ENCODE data around the gene RAB29.
"Not testable (repeated sequence)": the region's sequence is repeated elsewhere in the genome, so short reads cannot be mapped to it uniquely, and the experiment has no call there.

The RAB29 gene, protein sequence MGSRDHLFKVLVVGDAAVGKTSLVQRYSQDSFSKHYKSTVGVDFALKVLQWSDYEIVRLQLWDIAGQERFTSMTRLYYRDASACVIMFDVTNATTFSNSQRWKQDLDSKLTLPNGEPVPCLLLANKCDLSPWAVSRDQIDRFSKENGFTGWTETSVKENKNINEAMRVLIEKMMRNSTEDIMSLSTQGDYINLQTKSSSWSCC

DNA sequence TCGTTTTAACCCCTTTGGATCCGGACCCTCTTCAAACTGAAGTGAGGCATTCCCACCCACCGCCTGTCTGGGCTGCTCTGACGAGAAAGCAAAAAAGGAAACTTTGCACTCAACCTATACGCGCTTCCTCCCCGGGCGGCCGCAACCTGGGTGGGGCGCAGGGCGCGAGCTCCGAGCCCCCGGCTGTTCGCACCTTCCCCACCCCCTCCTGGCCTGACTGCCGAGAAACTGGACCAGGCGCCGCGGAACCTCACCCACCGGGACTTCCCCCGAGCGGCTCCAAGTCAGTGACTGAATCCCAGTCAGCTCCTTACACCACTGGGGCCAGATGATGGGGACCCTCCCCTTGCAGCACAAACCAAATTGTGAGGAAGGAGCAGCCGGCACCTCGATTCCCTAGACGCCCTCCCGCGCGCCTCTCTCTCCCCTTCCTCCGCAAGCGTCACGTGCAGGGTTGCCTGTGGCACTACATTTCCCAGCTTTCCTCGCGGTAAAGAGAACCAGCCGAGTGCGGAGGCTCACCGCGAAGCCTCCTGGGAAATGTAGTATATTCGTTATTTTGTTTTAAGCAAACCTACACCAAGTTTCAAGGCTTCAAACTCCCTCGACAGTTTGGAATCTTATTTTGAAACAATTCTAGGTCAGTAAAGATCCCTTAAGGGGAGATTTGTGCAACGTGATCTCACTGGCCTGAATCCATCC, at the start of gene RAB29:
RAB29 (minus strand) TSS at position 468 of the 702 bp plus-strand sequence. CDS start 526 bp downstream, outside the sequence.
- DNase-seq (ENCODE audit: low read depth) = peak; percentile 80

DNA sequence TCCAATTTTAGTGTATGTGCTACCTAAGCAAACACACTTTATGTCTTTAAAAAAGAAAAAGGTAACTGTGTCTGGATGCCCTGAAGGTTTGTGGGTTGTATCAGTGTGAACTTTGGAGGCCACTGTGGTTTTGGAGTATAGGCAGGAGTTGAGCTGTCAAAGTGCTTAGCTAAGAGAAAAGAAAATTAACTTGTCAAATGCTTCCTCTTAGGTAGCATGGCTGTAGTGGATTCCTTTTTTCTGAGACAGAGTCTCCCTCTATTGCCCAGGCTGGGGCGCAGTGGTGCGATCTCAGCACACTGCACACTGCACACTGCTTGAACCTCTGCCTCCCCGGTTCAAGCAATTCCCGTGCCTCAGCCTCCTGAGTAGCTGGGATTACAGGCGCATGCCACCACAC, 48.9 kb upstream of the RAB29 start:
- DNase-seq (ENCODE audit: low read depth) = no peak

GRCh38 chr1:205823260-205823659, 48.0 kb upstream of the RAB29 start:
- not testable (repeated sequence) for DNase-seq (ENCODE audit: low read depth)

DNA sequence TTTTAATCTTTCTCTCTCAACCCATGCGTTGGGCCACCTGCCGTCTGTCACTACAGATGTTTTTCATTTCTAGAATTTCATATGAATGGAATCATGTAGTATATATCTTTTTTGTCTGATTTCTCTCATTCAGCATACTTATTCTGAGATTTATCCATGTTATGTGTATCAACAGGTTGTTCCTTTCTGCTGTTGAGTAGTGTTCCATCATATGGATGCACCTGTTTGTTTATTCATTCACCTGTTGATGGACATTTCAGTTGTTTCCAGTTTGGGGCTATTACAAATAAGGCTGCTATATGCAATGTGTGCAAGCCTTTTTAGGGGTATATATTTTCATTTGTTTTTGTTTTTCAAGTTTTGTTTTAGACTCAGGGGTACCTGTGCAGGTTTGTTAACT, 47.1 kb upstream of the RAB29 start:
- no peak for DNase-seq (ENCODE audit: low read depth)

- DNase-seq (ENCODE audit: low read depth) = no peak
Observed at GRCh38 chr1:205817988-205818387, 42.7 kb upstream of the RAB29 start.

GRCh38 chr1:205817364-205817763, 42.1 kb upstream of the RAB29 start:
- DNase-seq (ENCODE audit: low read depth) = no peak

DNA sequence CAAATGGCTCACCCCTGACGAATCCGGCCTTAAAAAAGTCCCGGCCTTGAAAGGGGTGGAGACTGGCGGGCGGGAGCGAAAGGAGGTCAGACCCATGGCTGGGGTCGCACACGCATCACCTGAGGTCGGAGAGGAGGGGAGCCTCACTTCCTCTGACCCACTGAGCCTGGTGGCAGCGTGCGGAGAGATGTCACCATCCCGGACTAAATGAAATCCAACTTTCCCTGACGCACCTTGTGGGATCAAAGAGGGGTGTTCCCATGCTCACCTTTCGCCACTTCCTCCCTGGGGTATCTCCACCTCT, 38.4 kb upstream of the RAB29 start:
- peak; percentile 19 for DNase-seq (ENCODE audit: low read depth)

- peak; percentile 94 for DNase-seq (ENCODE audit: low read depth)
Observed at GRCh38 chr1:205812878-205813754, 37.8 kb upstream of the RAB29 start, which contains the start of gene SLC41A1. Gene SLC41A1 (minus strand): TSS chr1:205813198. CDS start chr1:205810441, 2,757 bp downstream.

DNA sequence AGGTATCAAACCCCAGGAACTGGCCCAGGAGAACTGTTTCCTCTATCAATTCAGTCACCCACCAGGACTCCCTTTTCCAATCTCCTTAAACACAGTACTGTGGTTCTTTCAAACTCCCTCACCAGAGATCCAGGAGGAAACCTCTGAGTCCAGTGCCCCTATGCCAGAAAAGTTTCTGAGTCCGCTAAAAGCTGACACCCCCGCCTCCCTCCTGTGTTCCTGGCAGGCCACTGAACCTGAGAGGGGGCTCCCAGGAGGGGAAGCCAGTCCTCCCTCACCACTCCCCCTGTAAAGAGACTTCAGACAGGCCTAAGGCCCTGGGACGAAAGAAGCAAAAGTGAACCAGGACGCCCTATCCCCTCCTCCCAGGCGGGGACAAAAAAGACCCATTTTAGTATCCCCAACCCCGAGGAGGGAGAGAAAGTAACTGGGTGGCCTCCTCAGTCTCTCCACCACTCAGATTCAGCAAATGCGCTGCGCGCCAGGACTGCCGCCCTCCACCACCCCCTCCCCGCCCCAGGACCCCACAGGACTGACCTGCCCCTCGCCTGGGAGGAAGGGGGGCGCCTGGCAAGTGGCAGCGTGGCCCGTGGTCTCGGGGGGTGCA, 37.1 kb upstream of the RAB29 start:
- DNase-seq (ENCODE audit: low read depth) = no peak

GRCh38 chr1:205811660-205812059, 36.4 kb upstream of the RAB29 start:
- DNase-seq (ENCODE audit: low read depth) = no peak

DNA sequence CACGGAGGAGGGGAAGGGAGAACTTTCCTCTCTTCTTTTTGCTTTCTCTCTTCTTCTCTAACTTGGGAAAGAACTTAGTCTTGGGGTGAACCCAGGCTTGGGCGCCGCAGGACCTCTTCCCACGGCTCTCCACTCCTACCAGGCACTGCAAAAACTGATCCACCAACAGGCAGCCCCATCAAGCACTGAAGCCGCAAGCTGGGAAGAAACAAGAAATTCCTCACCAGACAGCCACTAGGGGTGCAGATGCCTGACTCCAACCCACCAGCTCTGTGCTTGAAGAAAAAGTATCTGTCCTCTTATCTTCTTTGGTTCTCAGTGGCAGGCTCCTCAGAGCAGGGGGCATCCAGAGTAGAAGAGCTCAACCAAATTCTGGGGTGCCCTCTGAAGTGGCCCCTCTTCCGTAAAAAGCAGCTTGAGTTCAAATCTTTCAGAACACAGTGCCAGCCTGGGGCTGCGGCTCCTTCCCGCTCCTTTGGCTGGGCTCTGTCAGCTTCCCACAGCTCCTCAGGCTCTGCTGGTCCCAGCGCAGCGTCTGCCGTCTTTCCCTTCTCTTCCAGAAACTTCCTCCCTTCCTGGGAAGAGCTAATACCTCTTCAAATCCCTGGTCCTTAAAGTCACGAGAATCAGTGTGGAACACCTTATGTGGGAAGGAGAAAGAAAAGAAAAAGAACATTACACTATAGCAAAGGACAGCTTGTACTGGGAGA, 35.3 kb upstream of the RAB29 start:
- DNase-seq (ENCODE audit: low read depth) = no peak

GRCh38 chr1:205809942-205810345, 34.7 kb upstream of the RAB29 start:
- DNase-seq (ENCODE audit: low read depth) = no peak

DNA sequence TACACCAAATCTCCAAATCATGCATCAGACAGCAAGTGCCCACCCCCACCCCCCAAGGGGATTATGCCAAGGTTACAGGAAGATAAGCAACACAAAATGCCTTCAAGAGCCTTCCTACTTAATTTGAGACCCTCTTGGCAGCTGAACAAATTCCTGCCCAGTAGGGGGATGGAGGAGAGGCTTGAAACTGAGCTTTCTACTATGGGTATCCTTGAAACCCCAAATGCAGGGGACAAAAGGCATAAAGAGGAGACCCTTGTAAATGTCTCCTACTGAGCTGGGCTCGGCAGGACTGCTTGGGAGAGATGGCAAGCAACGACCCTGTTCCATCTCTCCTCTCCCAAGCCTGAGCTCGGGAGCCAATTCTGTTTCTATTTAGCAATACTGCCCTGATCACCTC, 34.2 kb upstream of the RAB29 start:
- DNase-seq (ENCODE audit: low read depth) = no peak

DNA sequence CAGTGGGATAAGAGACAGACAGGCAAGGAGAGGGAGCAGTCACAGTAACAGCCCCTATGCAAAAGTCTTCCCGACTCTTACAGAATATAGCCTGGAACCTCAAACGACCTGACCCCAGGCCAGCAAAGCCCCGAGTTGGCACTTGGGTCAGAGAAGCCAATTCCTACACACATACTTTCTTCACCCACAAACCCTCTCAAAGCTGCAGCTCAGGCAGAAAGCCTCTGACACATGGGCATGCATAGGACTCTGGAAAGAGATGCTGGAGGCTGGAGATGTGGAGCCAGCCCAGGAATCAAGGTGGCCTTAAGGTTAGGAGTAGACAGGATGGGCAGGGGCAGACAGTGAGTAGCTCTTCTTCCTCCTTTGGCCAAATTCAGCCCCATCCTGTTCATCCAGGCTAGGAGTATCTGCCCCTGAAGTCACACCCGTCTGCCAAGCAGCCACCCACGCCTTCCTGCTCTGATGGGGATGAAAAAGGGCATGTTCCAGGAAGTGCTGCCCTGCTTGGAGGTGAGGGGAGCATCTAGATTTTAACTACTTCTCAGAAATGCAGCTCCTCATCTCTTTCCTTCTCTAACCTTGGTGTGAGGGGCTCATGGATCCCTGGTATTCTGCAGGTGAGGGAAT, 29.9 kb upstream of the RAB29 start:
- DNase-seq (ENCODE audit: low read depth) = no peak

GRCh38 chr1:205804605-205805004, 29.3 kb upstream of the RAB29 start:
- DNase-seq (ENCODE audit: low read depth) = no peak

DNA sequence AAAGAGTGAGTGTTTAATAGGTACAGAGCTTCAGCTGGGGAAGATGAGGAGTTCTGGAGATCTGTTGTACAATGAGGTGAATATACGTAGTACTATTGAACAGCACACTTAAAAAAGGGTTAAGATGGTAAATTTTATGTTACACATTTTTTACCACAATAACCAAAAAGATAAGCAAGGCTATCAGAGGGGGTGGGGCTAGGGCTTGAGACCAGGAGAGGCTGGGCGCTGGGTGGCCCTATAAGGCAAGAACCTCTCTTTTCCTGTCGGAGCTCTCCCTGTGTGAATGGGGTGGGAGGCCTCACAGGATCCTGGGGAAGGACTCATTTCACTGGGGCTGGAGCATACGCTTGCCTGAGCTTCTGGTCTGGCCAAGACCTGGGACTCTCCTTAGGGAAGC, 28.7 kb upstream of the RAB29 start:
- no peak for DNase-seq (ENCODE audit: low read depth)

DNA sequence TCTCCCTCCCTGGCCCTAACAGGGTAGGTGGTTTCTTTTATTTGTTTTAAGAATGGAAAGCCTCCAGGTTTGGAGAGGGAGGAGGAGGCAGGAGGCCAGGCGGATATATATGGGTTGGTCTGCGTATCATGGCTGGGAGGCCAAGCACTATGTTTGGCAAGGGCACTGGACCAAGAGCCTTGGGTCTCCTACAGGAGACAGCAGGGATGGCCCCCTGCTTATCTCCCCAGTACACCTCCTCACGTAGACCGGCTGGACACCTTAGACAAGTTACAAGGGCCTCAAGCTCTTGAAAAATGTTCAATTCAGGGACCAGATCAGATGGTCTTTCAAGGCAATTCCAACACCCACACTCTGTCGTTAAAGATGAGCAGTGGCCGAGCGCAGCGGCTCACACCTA, 26.8 kb upstream of the RAB29 start:
- no peak for DNase-seq (ENCODE audit: low read depth)

DNA sequence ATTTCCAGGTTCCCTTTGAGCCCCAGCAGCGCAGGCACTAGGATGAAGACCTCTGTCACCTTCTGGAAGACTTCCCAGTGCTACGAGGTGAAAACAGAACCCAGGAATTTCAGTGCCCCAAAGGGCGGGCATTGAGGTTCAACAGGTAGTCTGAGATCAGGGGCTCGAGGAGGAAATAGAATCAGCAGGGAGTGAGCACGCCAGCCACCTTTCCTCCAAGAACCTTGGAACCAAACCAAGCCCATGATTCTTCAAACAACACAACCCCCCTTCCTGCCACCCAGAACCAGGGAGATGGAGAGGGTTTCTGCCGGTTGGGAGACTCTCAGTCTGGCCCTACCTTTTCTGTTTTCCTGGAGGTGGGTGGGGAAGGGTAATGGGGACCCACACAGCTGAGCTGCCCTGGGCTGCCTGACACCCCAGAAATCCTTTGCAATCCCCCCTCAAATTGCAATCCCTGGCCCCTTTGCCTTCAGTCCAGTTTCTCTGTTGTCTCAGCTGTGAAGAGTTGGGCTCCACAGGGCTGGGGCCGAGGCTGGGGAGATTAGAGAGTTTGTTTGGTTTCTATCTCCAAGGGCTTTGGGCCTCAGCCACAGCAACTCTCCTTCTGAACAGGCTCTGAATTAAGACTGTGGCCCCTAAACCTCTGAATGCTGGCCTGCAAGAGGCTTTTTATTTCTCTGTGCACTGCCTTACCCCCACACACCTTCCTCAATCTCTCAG, 25.9 kb upstream of the RAB29 start:
- DNase-seq (ENCODE audit: low read depth) = no peak

- no peak for DNase-seq (ENCODE audit: low read depth)
Observed at GRCh38 chr1:205800427-205800826, 25.1 kb upstream of the RAB29 start.

DNA sequence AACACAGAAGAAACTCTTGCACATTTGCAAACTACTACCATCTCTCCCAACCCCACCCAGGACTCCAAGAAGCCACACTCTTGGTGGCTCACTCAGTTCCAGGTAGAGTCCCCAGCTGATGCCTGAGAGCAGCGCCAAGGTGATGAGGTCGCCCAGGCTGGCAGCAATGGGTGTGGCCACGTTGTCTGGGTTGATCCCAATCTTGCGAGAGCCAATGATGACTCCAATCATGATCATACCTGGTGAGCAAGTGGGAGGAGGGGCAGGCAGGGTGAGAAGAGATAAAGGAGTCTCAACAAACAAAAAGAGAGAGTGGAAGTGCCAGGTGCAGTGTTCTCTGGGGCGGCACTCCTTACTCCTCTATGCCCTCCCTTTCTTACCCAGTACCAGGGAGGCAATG, 23.3 kb upstream of the RAB29 start:
- DNase-seq (ENCODE audit: low read depth) = no peak

DNA sequence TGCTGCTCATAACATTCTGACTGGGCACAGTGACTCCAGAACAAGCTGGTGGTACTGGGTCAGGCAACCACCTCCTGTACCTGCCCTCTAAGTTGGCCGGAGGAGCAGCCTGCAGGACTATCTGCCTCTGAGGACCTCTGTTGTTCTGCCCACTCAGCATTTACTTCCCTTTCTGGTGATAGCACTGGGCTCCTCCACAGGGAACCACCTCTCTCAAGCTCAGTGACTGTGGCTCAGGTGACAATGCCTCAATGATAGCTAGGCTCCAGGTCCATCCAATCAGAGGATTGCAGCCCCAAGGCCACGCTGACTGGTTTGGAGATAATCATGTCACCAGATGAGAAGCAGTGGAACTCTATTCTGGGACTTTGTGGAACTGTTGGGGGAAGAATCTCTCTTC, 21.9 kb upstream of the RAB29 start:
- no peak for DNase-seq (ENCODE audit: low read depth)
